GM21390 (cell line): Measurements from ENCODE around the gene FREM1.

ENCODE experiments used
- ATAC-seq: cut with Tn5 transposase; IDR thresholded peaks from one replicate; pipeline ENCODE4 v1.9.1; 2021; ENCODE audit not compliant: unreplicated experiment

Gene FREM1

GRCh38 chr9:14713187-14713767 is 197.0 kb downstream of the FREM1 start:
- no peak for ATAC-seq

GRCh38 chr9:14710804-14711203 is 199.4 kb downstream of the FREM1 start:
- ATAC-seq = no peak

- peak; percentile 60 for ATAC-seq
These were observed 203.6 kb downstream of the FREM1 start for GRCh38 chr9:14706530-14707140.

GRCh38 chr9:14705079-14705478 is 205.1 kb downstream of the FREM1 start:
- no peak for ATAC-seq

DNA sequence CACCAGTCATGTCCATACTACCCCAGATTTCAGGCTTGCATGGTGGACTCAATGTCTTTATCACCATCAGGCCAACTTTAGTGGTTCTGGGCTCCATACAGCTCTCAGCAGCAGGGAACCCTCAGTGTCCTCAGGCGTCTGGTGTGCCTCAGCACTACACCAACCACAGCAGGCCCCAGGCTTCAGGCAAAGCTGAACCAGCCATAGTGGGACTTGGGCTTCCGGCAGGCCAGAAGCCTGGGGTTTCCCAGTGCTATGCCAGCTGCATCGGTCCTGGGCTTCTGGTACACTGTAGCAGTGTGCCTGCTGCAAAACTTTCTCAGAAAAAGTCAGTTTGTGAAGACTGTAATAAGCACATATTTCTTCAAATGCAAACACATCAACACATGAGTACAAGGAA is 205.9 kb downstream of the FREM1 start:
- no peak for ATAC-seq

DNA sequence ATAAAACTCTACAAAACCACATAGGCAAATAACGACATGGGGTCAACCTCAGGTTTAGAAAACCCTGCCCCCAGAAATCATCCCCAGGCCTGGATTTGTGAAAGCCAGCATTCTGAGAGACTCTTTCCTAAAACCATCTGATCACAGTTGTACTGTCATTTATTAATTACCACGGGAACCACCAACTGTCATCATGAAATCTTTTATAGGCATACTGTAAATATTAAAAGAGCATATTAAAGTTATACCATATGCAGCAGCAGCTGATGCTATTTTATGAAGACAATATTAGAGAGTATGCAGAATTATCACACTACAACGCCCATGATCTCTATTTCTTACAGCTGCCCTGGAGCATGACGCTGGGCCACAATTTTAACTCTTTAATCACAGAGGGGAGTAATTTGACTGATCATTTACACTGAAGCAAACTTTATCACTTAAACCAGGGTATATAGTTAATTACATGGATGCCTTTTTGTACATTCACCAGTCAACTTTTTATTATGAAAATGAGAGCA is 208.0 kb downstream of the FREM1 start:
- no peak for ATAC-seq

GRCh38 chr9:14693251-14693861 is 216.9 kb downstream of the FREM1 start, which contains the start of gene ZDHHC21:
Gene ZDHHC21 (minus strand): TSS chr9:14693432. CDS start chr9:14674340, 19,092 bp downstream.
- peak; percentile 79 for ATAC-seq

DNA sequence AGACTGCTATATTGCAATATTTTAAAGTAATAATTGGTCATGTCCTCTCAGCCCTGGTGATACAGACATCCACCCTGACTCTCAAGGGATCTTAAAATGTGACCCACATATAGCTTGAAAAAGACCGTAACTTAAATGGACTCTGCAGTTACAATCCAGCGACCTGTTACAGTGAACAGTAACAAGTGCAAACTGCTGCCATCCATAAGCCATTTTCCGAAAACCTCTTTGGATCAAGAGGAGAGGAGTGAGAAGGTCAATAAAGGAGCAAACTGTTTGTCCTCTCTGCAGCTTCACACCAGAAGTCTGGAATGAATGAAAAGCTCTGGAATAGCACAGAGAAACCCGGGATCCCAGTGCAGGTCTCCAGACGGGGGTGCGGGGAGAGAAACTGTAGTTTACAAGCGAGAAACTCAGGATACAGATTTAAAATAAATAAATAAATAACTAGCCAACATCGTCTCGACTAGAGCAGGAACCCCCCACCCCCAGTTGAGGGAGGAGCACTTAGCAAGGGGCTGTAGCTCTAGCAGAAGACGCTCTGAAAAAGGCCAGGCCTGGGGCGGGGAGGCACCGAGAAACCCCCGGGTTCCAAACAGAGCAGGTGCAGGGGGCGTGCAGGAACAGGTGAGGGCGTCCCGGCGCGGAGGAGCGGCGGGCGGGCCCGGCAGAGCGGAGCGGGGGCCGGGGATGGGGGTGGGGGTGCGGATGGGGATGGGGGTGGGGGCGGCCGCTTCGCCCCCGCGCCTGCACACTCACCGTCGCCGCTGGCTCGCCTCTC is 217.6 kb downstream of the FREM1 start:
- peak; percentile 30 for ATAC-seq

- ATAC-seq = no peak
These were observed 219.1 kb downstream of the FREM1 start for GRCh38 chr9:14690948-14691730.

DNA sequence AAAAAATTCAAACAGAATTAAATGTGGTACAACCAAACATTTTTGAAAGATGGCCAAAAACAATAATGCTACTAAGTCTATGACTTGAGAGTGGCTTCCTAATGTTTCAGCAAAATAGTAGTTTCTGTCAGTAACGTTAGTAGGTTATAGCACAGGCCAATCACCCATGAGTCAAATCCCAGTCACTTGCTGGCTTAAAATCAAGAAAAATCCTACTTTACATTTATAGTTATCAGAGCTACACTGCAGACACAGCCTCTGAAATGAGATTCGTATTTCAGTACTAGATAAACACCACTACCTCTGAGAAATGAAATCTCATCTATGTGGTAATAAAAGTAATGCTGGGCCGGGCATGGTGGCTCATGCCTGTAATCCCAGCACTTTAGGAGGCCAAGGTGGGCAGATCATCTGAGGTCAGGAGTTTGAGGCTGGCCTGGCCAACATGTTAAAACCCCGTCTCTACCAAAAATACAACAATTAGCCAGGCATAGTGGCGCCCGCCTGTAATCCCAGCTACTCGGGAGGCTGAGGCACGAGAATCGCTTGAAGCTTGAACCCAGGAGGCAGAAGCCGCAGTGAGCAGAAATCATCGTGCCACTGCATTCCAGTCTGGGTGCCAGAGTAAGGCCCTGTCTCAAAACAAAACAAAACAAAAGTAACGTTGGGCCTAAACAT is 223.0 kb downstream of the FREM1 start:
- ATAC-seq = no peak

DNA sequence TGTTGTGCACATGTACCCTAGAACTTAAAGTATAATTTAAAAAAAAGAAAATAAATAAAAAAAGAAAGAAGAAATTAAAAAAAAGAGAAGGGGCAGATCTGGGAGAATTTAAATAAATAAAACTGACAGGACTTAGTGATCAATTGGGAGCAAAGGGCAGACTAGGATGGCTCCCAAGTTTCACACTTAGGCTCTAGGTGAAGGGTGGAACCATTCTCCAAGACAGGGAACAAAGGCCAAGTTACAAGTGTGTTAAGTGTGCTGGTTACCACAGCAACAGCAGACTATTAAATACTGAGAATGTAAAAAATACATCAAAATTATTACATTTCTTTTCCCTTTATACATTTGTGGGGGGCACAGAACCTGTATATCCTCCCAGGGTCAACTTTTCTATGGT is 224.1 kb downstream of the FREM1 start:
- ATAC-seq = no peak
